Hematopoietic multipotent progenitor cell treated with erythropoietin and hydrocortisone succinate and interleukin-3 and kit ligand, for 15 days (in vitro differentiated cells): ENCODE data around the gene TBATA.

Experiments
- DNase-seq: peaks from one replicate; pipeline ENCODE4 v3.0.0-alpha.2; 2015; ENCODE audit warnings: low spot score

TBATA gene

GRCh38 chr10:70807556-70807955 is 22.4 kb upstream of the TBATA start:
- no peak for DNase-seq

GRCh38 chr10:70806841-70807240 is 21.7 kb upstream of the TBATA start:
- DNase-seq, result no peak

DNA sequence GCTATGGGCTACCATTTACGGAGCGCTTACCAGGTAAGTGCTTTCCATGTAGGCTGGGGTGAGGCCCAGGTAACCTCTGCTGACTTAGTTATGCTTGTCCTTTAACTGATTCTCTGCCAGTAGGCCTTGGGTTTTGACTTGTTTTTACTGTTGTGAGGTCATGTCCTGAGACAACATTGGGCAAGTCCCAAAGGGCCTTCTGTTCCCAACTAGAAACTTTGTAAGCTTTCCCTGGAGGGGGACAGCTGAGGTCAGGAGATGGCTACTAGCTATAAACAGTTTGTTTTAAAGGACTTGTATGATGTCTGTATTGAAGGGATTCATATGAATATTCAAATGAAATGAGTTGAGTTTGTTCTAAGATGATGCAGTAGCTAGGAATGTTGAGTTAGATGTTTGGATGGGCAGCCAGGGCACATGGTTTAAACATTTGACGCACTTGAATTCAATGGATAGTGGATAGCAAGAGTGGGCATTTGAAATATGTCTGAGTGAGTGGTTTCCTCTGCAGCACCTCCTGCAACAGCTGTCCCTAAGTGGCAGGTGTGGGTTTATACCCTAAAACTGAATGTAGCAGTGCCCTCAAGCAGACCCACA is 20.5 kb upstream of the TBATA start:
- no peak for DNase-seq

DNA sequence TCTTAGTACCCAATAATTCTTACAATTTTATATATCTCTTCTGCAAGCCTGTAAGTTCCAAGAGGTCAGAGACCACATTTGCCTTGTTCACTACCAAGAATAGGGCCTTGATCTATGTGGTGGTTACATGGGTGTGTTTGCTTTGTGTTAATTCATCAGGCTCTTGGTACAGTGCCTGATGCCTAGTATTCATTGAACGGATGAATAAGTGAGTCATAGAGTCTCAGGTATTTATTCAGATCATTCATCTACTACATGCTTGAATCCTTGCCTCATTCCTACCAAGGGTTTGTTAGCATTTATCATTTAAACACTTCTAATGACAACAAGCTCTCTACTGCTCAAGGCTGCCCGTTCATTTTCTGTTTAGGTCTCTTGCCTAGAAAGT is 19.2 kb upstream of the TBATA start:
- DNase-seq, result no peak

- DNase-seq, result no peak
Measured at GRCh38 chr10:70803775-70804420, 18.7 kb upstream of the TBATA start.

- no peak for DNase-seq
Measured at GRCh38 chr10:70801854-70802253, 16.7 kb upstream of the TBATA start.

- DNase-seq, result no peak
Measured at GRCh38 chr10:70799124-70799523, 13.9 kb upstream of the TBATA start.

- DNase-seq, result no peak
Measured at GRCh38 chr10:70797840-70798239, 12.7 kb upstream of the TBATA start.

DNA sequence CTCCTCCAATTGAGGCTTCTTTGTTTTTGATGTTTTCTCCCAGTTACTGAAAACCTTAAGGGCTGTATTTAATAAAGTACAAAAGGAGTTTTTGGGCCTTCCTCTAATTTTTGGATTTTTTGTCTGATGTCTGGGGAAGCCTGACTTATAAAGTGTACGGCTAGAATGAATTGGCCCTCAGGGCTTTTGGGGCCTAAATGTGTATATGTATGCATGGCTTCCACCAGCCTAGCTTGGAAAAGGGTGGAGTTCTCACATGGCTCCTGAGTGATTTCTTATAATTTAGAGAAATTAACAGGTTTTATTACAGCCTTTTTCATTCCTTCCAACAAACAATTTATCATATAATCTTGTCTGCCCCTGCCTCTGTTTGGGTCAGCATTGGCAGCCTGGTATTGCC is 10.4 kb upstream of the TBATA start:
- no peak for DNase-seq

GRCh38 chr10:70791386-70792039 is 6.3 kb upstream of the TBATA start:
- DNase-seq, result no peak

DNA sequence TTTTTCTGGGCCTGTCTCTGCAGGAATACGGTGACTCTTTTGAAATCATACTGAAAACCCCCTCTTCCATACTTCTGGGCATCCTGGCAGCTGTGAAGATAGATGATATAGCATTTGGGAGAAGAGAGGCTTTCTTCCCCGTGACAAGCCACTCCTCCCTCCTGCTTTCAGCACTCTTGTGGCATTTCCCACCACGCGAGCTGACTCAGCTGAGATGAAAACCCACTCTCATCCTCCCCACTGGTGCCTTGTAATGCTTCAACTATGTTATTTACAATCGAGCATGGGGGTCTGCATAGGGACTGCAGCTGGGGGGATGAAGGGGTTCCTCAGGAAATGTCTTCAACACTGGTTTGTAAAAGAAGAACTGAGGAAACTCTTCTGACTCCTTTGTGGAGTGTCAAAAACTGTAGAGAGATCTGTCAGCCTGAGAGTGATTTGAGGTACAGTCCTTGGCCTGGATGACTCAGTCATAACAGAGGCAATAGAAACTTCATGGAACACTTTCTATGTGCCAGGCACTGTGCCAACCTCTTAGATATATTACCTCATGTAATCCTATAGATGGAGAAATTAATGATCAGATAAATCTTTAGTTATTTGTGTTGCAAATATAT is 1.7 kb upstream of the TBATA start:
- DNase-seq, result no peak

DNA sequence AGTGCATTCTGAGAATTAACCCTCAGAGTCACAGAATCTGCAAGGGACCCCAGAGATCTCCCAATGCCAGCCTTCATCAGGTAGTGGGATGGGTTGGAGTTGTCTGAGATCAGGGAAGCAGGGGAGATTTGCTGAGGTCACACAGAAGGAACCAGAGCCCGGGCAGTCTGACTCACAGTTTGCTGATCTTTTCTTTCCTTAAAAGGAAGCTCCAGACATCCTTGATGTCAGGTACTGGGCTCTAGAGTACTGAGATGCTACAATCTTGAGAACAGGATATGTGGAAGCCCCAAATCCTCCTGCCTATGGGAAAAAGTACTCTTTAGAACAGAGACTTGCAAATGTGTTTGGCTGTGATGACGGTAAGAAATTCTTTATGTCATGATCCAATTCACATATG is 706 bp downstream of the TBATA start:
- no peak for DNase-seq

DNA sequence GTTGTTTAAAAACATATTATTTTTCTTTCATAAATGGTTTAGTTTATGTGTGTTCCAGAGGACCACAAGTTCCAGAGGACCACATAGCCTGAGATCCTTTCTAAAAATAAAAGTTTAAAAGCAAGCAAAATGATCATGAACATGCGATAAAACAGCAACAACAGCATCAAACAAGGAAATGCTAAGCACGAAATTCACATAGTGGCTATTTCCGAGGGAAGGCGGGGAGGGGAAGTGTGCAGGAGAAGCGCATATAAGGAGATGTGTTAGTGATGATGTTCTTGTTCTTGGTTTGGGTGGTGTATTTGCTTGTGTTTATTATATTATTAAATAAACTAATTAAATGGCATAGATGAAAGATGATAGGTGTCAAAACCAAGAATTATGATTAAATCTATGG is 1.2 kb downstream of the TBATA start:
- no peak for DNase-seq

GRCh38 chr10:70782746-70783680 is 2.2 kb downstream of the TBATA start:
- DNase-seq, result no peak

GRCh38 chr10:70782086-70782745 is 3.0 kb downstream of the TBATA start:
- DNase-seq, result no peak

DNA sequence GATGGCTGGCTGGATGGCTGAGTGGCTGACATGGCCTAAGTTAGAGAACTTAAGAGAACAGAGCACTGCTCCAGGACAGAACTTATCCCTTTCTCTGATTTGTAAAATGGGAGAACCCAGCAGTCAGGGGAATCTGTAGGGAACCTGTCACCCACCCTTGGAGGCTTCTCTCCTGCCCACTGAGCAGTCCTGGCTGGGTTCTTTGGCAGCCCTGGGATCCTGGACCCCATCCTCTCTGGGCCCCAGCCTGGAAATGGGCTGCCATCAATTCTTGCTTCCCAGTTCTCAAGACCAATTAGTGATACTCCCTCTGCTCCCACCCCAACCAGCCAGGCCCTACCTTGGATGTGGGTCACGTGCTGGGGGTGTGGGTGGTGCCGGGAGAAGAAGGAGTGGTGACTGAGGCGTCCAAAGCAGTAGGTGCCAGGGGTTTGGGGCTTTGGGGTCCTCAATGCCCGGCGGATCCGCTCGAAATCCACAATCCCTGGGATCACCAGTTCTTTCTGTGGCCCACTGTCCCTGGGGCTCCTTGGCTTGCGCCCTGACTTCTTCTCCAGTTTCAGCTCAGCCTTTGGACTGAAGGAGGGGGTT is 3.6 kb downstream of the TBATA start:
- DNase-seq, result no peak

- DNase-seq, result no peak
Measured at GRCh38 chr10:70780772-70781171, 4.4 kb downstream of the TBATA start.

- DNase-seq, result no peak
Measured at GRCh38 chr10:70780370-70780760, 4.8 kb downstream of the TBATA start.

- DNase-seq, result no peak
Measured at GRCh38 chr10:70779511-70780369, 5.4 kb downstream of the TBATA start.

- no peak for DNase-seq
Measured at GRCh38 chr10:70779088-70779487, 6.1 kb downstream of the TBATA start.
